Adrenal gland (tissue), 12 donors: ENCODE measurements around the gene MTHFD1L. TPM values are rescaled to one million over a fixed set of nuclear protein-coding genes. Genes with fewer than 3 reads are reported as not detected.

Source experiments
- DNase-seq, 7 donors: peaks; one replicate each; pipeline ENCODE4 v3.0.0-alpha.2; 2019 to 2020
- H3K27ac ChIP-seq, 5 donors: fragments of 200-600 bp; sonication (generic) in 4 of 5; 1 replicate in 3 of 5; 2 replicates in 2 of 5; pipeline versions ENCODE4 v1.5.1 to v1.8.0; 2016 to 2020; ENCODE audit warnings: mild to moderate bottlenecking in 1 of 5
- H3K27me3 ChIP-seq: fragments of 200-600 bp; 2 replicates; pipeline ENCODE4 v1.8.0; 2021
- H3K36me3 ChIP-seq, 2 donors: fragments of 200-600 bp; replicated peaks in 1 of 2; 1 replicate in 1 of 2; 2 replicates in 1 of 2; pipeline versions ENCODE4 v1.5.1 to v1.8.0; 2018 to 2022
- H3K4me1 ChIP-seq, 2 donors: fragments of 200-600 bp; replicated peaks in 1 of 2; 1 replicate in 1 of 2; 2 replicates in 1 of 2; pipeline versions ENCODE4 v1.5.1 to v1.8.0; 2018 to 2021
- H3K4me3 ChIP-seq, 4 donors: fragments of 200-600 bp; sonication (generic) in 3 of 4; one replicate each; pipeline ENCODE4 v1.5.1; 2016 to 2018
- H3K9me3 ChIP-seq, 3 donors: fragments of 200-600 bp; sonication (generic) in 1 of 3; replicated peaks in 1 of 3; 1 replicate in 2 of 3; 2 replicates in 1 of 3; pipeline versions ENCODE4 v1.5.1 to v1.8.0; 2016 to 2021
- POLR2A ChIP-seq, 2 donors: fragments of 450-650 bp; IDR thresholded peaks; one replicate each; pipeline ENCODE4 v1.6.1; 2017; ENCODE audit warnings: antibody characterized with exemption in 2 of 2, mild to moderate bottlenecking in 2 of 2, moderate library complexity in 1 of 2
- WGBS, 4 donors: extraction: QIAGEN DNeasy Blood & Tissue Kit in 2 of 4; methylation state at CpG; one replicate each; pipeline versions ENCODE4 v1.1.5 to v1.1.7; 2013 to 2017; 5-methylcytosine and 5-hydroxymethylcytosine counted together
- intact Hi-C, 2 donors: fragments of 100-400 bp; cut with DNase I; formaldehyde crosslinking; loops; one replicate each; pipeline versions ENCODE4 v1.14.1 to v1.15.0; 2022 to 2023
- polyA plus RNA-seq, 3 donors: library from polyadenylated mRNA; stranded (reverse); fragments of 200-250 nt in 2 of 3; fragments of 350-450 nt in 1 of 3; fragmentation: Illumina TruSeq in 1 of 3; extraction: RNeasy Lipid Tissue Mini Kit (QIAGEN cat#74804) in 1 of 3; gene quantifications; one replicate each; pipeline ENCODE4 v1.2.3, GENCODE V29; 2013 to 2014
- total RNA-seq, 9 donors: library from RNA; depleted of rRNA in 4 of 9; stranded (reverse); fragments of >200 nt in 4 of 9; fragments of 120-200 nt in 1 of 9; fragmentation: NEBNext Ultra II Directional in 1 of 9; extraction: Animal tissue kit (Norgen Biotek cat#: 25700) in 1 of 9; gene quantifications; one replicate each; pipeline versions ENCODE4 v1.1.0 to v1.2.4, GENCODE V29; 2013 to 2023
- TF ChIP-seq, protein P1 (sequence below), 6 experiments: fragments of 450-650 bp in 4 of 6; fragments of 200-600 bp in 2 of 6; sonication (generic) in 1 of 6; IDR thresholded peaks; 1 replicate in 5 of 6; 2 replicates in 1 of 6; pipeline versions ENCODE4 v1.5.1 to v1.8.0; 2016 to 2021; ENCODE audit warnings: antibody characterized with exemption in 6 of 6, mild to moderate bottlenecking in 2 of 6, moderate library complexity in 1 of 6
- donor health status: healthy with polysubstance abuse.
- donor health status: Bipolar disorder and iron deficiency.
- donor health status: DM: yes; HTN: yes; CAD: no.
- donor health status: DM: no; HTN: no; CAD: no.
- donor health status: DM: no; HTN: no; CAD: no.
- donor health status: DM: yes; HTN: yes; CAD: no.

Gene MTHFD1L
- total and polyA plus RNA-seq, 12 donors: 8.5 to 28.8 (median 18.1) TPM

- 42 to 69% (median 68%) methylated on average over 2 of the region's 2 CpGs for WGBS, 4 donors
- H3K4me1 ChIP-seq: no peaks in the 10 kb centered on the region
- DNase-seq: no peak
- intact Hi-C loops: no loop called here
- H3K27me3 ChIP-seq: no peaks in the 10 kb centered on the region
- TF ChIP-seq, protein P1, sequence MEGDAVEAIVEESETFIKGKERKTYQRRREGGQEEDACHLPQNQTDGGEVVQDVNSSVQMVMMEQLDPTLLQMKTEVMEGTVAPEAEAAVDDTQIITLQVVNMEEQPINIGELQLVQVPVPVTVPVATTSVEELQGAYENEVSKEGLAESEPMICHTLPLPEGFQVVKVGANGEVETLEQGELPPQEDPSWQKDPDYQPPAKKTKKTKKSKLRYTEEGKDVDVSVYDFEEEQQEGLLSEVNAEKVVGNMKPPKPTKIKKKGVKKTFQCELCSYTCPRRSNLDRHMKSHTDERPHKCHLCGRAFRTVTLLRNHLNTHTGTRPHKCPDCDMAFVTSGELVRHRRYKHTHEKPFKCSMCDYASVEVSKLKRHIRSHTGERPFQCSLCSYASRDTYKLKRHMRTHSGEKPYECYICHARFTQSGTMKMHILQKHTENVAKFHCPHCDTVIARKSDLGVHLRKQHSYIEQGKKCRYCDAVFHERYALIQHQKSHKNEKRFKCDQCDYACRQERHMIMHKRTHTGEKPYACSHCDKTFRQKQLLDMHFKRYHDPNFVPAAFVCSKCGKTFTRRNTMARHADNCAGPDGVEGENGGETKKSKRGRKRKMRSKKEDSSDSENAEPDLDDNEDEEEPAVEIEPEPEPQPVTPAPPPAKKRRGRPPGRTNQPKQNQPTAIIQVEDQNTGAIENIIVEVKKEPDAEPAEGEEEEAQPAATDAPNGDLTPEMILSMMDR (IDR thresholded peaks at IDR 0.05): no peak
- TF ChIP-seq POLR2A (IDR thresholded peaks at IDR 0.05): no peak
- H3K27ac ChIP-seq: no peak overlapping the region
- no peak overlapping the region for H3K4me3 ChIP-seq
- H3K36me3 ChIP-seq: no peaks in the 10 kb centered on the region
- no peaks in the 10 kb centered on the region for H3K9me3 ChIP-seq
Observed at GRCh38 chr6:150910561-150910960, 45.1 kb downstream of the MTHFD1L start.

GRCh38 chr6:150914372-150914771 is 48.9 kb downstream of the MTHFD1L start:
- H3K4me1 ChIP-seq: no peaks in the 10 kb centered on the region
- H3K27ac ChIP-seq: no peak overlapping the region
- H3K36me3 ChIP-seq: peaks cover 0 to 4% of the 10 kb centered on the region in 2 donors
- intact Hi-C loops: no loop called here
- no peak for TF ChIP-seq POLR2A (IDR thresholded peaks at IDR 0.05)
- H3K9me3 ChIP-seq: no peaks in the 10 kb centered on the region
- no peak overlapping the region for H3K4me3 ChIP-seq
- no peaks in the 10 kb centered on the region for H3K27me3 ChIP-seq
- no peak for DNase-seq
- 92 to 97% (median 93%) methylated on average over 6 of the region's 6 CpGs for WGBS, 4 donors

GRCh38 chr6:150915131-150915879 is 49.8 kb downstream of the MTHFD1L start:
- no peak for TF ChIP-seq POLR2A (IDR thresholded peaks at IDR 0.05)
- TF ChIP-seq, protein P1 (IDR thresholded peaks at IDR 0.05): no peak
- H3K27ac ChIP-seq: no peak overlapping the region
- 80 to 88% (median 87%) methylated on average over 6 of the region's 6 CpGs for WGBS, 4 donors

DNA sequence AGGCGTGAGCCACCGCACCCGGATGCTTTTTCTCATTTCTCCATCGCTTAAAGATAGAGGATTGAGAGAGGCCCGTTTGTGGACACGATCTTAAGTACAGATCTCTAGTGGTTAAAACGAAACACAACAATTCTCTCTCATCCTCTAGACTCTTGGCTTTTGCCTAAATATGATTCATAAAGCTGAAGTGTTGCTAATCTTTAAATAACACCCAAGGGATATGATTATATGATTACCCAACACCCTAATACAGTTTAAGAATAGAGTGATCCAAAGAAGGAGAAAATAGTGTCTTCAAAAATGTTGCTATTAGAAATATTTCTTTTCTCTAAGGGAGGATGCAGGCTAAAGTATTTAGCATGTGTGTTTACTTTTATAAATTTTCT is 50.4 kb downstream of the MTHFD1L start:
- H3K36me3 ChIP-seq: peaks cover 0 to 13% of the 10 kb centered on the region in 2 donors
- H3K27me3 ChIP-seq: no peaks in the 10 kb centered on the region
- no peak overlapping the region for H3K27ac ChIP-seq
- 82 to 97% (median 93%) methylated on average over 7 of the region's 7 CpGs for WGBS, 4 donors
- H3K9me3 ChIP-seq: no peaks in the 10 kb centered on the region
- no peaks in the 10 kb centered on the region for H3K4me1 ChIP-seq
- DNase-seq: no peak
- intact Hi-C loops: no loop called here
- TF ChIP-seq, protein P1 (IDR thresholded peaks at IDR 0.05): no peak
- TF ChIP-seq POLR2A (IDR thresholded peaks at IDR 0.05): no peak
- H3K4me3 ChIP-seq: no peak overlapping the region

More at GRCh38 chr6:150915131-150915879, 49.8 kb downstream of the MTHFD1L start:
- no peak for DNase-seq
- peaks cover 0 to 13% of the 10 kb centered on the region in 2 donors for H3K36me3 ChIP-seq
- no peaks in the 10 kb centered on the region for H3K27me3 ChIP-seq
- no peak overlapping the region for H3K4me3 ChIP-seq
- H3K4me1 ChIP-seq: no peaks in the 10 kb centered on the region
- no peaks in the 10 kb centered on the region for H3K9me3 ChIP-seq
- intact Hi-C loops: no loop called here

- Histone ChIP-seq H3K9me3 (no peaks in the 10 kb centered on the region), H3K36me3 (peaks cover 0 to 13% of the 10 kb centered on the region in 2 donors), H3K4me1 (no peaks in the 10 kb centered on the region), H3K4me3 (no peak overlapping the region), H3K27ac (no peak overlapping the region), H3K27me3 (no peaks in the 10 kb centered on the region)
- DNase-seq: no peak
- WGBS, 4 donors: 93 to 100% (median 96%) methylated on average over 2 of the region's 2 CpGs
- intact Hi-C loops: no loop called here
- no peak for TF ChIP-seq POLR2A (IDR thresholded peaks at IDR 0.05)
- TF ChIP-seq, protein P1 (IDR thresholded peaks at IDR 0.05): no peak
Observed at GRCh38 chr6:150919938-150920337, 54.4 kb downstream of the MTHFD1L start.
